Testis (tissue), 3 donors: Measurements from ENCODE around the gene PASD1. TPM values are rescaled to one million over a fixed set of nuclear protein-coding genes. Genes with fewer than 3 reads are reported as not detected.

ENCODE experiments used
- DNase-seq: peaks from one replicate; pipeline ENCODE4 v3.0.0-alpha.2; 2019
- H3K27ac ChIP-seq, 2 donors: fragments of 200-600 bp; sonication (generic); one replicate each; pipeline ENCODE4 v1.5.1; 2019
- H3K27me3 ChIP-seq: fragments of 200-600 bp; sonication (generic); one replicate; pipeline ENCODE4 v1.5.1; 2019
- H3K36me3 ChIP-seq: fragments of 200-600 bp; sonication (generic); one replicate; pipeline ENCODE4 v1.5.1; 2017; ENCODE audit warnings: low read depth; ENCODE audit errors: missing control alignments
- H3K4me1 ChIP-seq: fragments of 200-600 bp; sonication (generic); one replicate; pipeline ENCODE4 v1.5.1; 2019
- H3K4me3 ChIP-seq, 2 donors: fragments of 200-600 bp; sonication (generic); one replicate each; pipeline ENCODE4 v1.5.1; 2017 to 2019
- H3K9me3 ChIP-seq: fragments of 200-600 bp; sonication (generic); one replicate; pipeline ENCODE4 v1.5.1; 2017
- CTCF ChIP-seq, 3 experiments: fragments of 450-650 bp in 2 of 3; fragments of 200-600 bp in 1 of 3; sonication (generic) in 1 of 3; IDR thresholded peaks; one replicate each; pipeline ENCODE4 v1.5.1; 2016 to 2019; ENCODE audit warnings: antibody characterized with exemption in 3 of 3, mild to moderate bottlenecking in 2 of 3, moderate library complexity in 1 of 3
- POLR2A ChIP-seq: fragments of 450-650 bp; IDR thresholded peaks from one replicate; pipeline ENCODE4 v1.6.1; 2017; ENCODE audit warnings: antibody characterized with exemption, mild to moderate bottlenecking, moderate library complexity
- WGBS, 2 donors: methylation state at CpG; one replicate each; pipeline ENCODE4 v1.1.5; 2018; 5-methylcytosine and 5-hydroxymethylcytosine counted together
- intact Hi-C: fragments of 100-400 bp; cut with DNase I; formaldehyde crosslinking; loops from one replicate; pipeline ENCODE4 v1.15.1; 2023; ENCODE audit warnings: low total_unique reads
- polyA plus RNA-seq: library from polyadenylated mRNA; stranded (reverse); fragments of 350-450 nt; fragmentation: Illumina TruSeq; extraction: RNeasy Lipid Tissue Mini Kit (QIAGEN cat#74804); gene quantifications from one replicate; pipeline ENCODE4 v1.2.3, GENCODE V29; 2014; ENCODE audit warnings: low read depth, low replicate concordance; ENCODE audit not compliant: insufficient read depth
- total RNA-seq, 2 donors: library from RNA; depleted of rRNA; stranded (reverse); fragments of >200 nt; gene quantifications; one replicate each; pipeline ENCODE4 v1.2.3, GENCODE V29; 2016

The PASD1 gene
- total and polyA plus RNA-seq, 3 donors from 2014 or later: 29.4 to 34.1 (median 31.1) TPM

DNA sequence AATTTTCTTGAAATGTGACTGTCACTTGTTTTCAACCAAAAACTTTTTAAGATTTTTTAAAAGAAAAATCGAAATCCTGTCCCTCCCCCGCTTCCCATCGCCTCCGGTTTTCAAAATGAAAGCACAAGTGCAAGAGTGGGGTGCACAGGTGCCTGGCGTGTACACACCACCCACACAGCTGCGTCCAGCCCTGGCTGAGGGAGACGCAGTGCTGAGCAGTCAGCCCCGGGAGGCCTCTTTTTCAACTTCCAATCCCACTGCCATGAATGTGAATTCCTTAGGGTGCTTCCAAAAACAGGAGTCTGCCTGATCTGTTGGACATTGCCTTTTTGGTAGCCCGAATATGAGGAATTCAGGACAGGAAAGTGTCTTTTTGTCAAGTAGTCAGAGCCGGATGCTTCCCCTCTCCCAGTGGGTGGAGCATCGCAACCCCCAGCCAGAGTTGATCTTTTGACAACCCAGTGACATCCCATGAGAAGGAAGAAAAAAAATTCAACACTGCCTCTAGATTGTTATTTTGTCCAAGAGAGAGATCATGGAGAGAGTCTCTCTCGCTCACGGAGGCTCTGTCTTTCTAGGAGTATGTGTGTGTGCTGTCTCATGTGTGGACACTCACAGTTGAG, 140.7 kb downstream of the PASD1 start:
- 61 to 65% methylated on average over 7 to 12 of the region's 13 CpGs for WGBS, 2 donors
- DNase-seq: no peak
- Histone ChIP-seq H3K36me3 (no peaks in the 10 kb centered on the region), H3K9me3 (no peaks in the 10 kb centered on the region), H3K27me3 (no peaks in the 10 kb centered on the region), H3K4me3 (no peak overlapping the region), H3K27ac (no peak overlapping the region), H3K4me1 (no peaks in the 10 kb centered on the region)
- intact Hi-C loops: no loop called here
- TF ChIP-seq CTCF (IDR thresholded peaks at IDR 0.05) (no peak), POLR2A (no peak)

DNA sequence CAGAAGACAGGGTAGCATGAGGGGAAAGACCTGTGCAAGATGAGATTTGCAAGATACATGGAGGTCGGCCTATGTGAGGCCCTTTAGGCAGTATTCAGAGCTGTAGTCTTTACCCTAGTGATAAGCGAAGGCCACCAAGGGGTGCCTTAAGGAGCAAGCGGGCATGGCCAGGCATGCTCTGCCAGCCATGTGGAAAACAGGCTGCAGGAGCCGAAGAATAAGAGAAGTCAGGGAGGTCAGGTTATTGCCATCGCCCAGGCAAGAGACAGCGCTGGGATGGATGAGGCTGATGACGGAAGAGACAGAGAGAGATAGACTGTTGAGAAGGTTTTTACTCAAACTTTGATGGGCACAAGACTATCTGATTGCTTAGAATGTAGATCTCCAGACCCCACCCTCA, 145.3 kb downstream of the PASD1 start:
- H3K36me3 ChIP-seq: no peaks in the 10 kb centered on the region
- DNase-seq: no peak
- H3K4me3 ChIP-seq: no peak overlapping the region
- intact Hi-C loops: no loop called here
- H3K4me1 ChIP-seq: no peaks in the 10 kb centered on the region
- no peak for TF ChIP-seq CTCF (IDR thresholded peaks at IDR 0.05)
- TF ChIP-seq POLR2A: no peak
- 93 to 98% methylated on average over 5 to 7 of the region's 7 CpGs for WGBS, 2 donors
- H3K27me3 ChIP-seq: no peaks in the 10 kb centered on the region
- H3K9me3 ChIP-seq: no peaks in the 10 kb centered on the region
- H3K27ac ChIP-seq: no peak overlapping the region

GRCh38 chrX:151710457-151710856, 147.0 kb downstream of the PASD1 start:
- Histone ChIP-seq H3K9me3 (no peaks in the 10 kb centered on the region), H3K27me3 (no peaks in the 10 kb centered on the region), H3K36me3 (no peaks in the 10 kb centered on the region), H3K4me1 (no peaks in the 10 kb centered on the region), H3K27ac (no peak overlapping the region), H3K4me3 (no peak overlapping the region)
- WGBS, 2 donors: 89 to 90% methylated on average over 2 of the region's 2 CpGs
- intact Hi-C loops: no loop called here
- DNase-seq: no peak
- no peak for TF ChIP-seq POLR2A
- no peak for TF ChIP-seq CTCF (IDR thresholded peaks at IDR 0.05)

DNA sequence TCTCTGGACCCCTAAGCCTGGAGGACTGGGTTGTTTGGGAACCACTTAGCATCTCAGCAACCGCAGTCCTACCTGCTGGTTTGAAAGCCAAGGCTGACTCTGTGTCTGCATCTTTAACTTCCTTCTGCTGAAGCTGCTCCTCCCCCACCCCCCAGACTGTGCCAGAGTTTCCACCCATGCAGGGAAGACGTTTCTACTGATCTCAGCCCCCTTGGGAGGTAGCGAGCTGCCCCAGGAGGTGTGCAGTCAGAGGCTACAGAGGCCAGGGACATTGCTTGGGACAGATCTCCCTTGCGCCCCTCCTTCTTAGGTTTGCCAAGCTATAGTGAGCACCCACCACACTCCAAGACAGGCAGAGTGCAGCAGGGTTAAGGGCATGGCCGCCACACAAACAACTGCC, 147.7 kb downstream of the PASD1 start:
- Histone ChIP-seq H3K27me3 (no peaks in the 10 kb centered on the region), H3K9me3 (no peaks in the 10 kb centered on the region), H3K36me3 (no peaks in the 10 kb centered on the region), H3K4me1 (no peaks in the 10 kb centered on the region), H3K27ac (no peak overlapping the region), H3K4me3 (no peak overlapping the region)
- TF ChIP-seq CTCF (IDR thresholded peaks at IDR 0.05): no peak
- no peak for TF ChIP-seq POLR2A
- WGBS, 2 donors: 66 to 80% methylated on average over 2 to 4 of the region's 5 CpGs
- intact Hi-C loops: no loop called here
- no peak for DNase-seq

DNA sequence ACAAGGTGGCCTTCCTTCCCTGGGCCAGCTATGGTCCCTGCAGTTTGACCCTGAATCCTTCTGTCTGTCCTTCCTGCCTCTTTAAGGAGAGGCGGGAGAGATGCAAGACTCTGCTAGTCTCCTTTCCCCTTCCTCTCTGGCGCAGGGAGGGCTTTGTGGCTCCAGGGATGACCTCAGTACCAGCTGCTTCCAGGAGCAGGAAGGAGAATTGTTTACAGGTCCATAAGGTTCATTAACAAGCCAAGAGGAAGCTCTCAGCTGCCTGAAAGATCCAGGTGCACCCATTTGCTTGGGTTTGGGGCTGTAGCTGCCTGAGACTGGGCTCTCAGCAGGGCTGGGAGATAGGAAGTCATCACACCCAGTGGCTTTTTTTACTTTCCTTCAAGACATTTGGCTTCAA, 148.3 kb downstream of the PASD1 start:
- no peaks in the 10 kb centered on the region for H3K4me1 ChIP-seq
- no peaks in the 10 kb centered on the region for H3K36me3 ChIP-seq
- no peaks in the 10 kb centered on the region for H3K27me3 ChIP-seq
- TF ChIP-seq POLR2A: no peak
- TF ChIP-seq CTCF (IDR thresholded peaks at IDR 0.05): no peak
- no peak overlapping the region for H3K4me3 ChIP-seq
- intact Hi-C loops: no loop called here
- no peak for DNase-seq
- H3K27ac ChIP-seq: no peak overlapping the region
- 17 to 27% methylated on average over 2 of the region's 2 CpGs for WGBS, 2 donors
- H3K9me3 ChIP-seq: no peaks in the 10 kb centered on the region
